ENCODE results near the gene NR3C1. TPM values are rescaled to one million over a fixed set of nuclear protein-coding genes. Genes with fewer than 3 reads are reported as not detected.

NR3C1 gene
- polyA plus RNA-seq, 1 donor from 2014 or later, result 2.3 TPM

DNA sequence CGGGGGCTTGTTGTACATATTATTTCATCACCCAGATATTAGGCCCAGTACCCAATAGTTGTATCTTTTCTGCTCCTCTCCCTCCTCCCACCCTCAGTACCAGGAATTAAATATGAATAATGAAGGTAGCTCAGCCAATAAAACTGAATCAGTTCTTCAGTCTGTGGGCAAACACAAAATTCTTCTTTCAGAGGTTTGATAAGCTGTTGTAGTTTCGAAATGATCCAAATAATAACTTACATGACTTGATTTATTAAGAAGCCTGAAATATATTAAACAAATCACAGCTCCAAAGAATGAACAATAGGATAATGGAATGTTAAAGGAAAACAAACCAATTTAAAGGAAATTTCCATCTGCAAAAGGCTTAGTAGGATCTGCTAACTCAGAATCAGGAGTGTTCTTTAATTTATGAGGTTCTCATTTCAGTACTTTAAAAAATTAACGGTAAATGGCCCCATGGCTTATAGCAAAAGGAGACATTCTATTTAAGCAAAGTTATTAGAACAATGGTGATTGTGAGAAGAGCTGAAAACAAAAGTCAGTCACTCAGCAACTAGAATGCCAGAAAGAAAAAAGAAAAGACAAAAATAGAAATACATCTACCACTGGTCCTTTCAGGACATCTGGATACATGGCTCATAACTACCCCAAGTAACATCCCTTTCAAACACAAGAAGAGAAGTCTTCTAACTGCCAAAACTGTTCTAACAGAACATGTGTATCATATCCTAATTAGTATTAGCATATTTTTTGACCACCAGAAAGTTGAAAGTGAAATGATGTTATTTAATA, 62.4 kb downstream of the NR3C1 start:
- Histone ChIP-seq H3K27ac (ENCODE audit: low read length) (no peak overlapping the region), H3K4me2 (ENCODE audit: low read length) (no peak overlapping the region), H3K79me2 (replicated peaks; ENCODE audit: insufficient read depth, low read length) (no peaks in the 10 kb centered on the region), H3K36me3 (ENCODE audit: insufficient read depth, low read length) (no peaks in the 10 kb centered on the region), H3K9me3 (ENCODE audit: low read length) (no peaks in the 10 kb centered on the region), H3K4me3 (ENCODE audit: low read length) (no peak overlapping the region), H3K27me3 (ENCODE audit: insufficient read depth, low read depth, low read length) (no peaks in the 10 kb centered on the region), H2AFZ (ENCODE audit: low read depth, low read length) (no peak overlapping the region), H3K9me2 (ENCODE audit: insufficient read depth, low read length) (no peaks in the 10 kb centered on the region), H4K20me1 (ENCODE audit: insufficient read depth) (no peaks in the 10 kb centered on the region), H3K9ac (ENCODE audit: low read length) (no peak overlapping the region), H3F3A (ENCODE audit: insufficient read depth, low read length, poor library complexity, severe bottlenecking) (no peaks in the 10 kb centered on the region)
- TF ChIP-seq SMC3 (conservative IDR thresholded peaks at IDR 0.05; ENCODE audit: poor library complexity) (no peak), MXI1 (conservative IDR thresholded peaks at IDR 0.05; ENCODE audit: poor library complexity, severe bottlenecking) (no peak), EZH2 (IDR thresholded peaks at IDR 0.05; ENCODE audit: borderline replicate concordance, insufficient read depth, low read length, poor library complexity, severe bottlenecking) (no peak), EP300 (conservative IDR thresholded peaks at IDR 0.05; ENCODE audit: poor library complexity, severe bottlenecking) (no peak)

DNA sequence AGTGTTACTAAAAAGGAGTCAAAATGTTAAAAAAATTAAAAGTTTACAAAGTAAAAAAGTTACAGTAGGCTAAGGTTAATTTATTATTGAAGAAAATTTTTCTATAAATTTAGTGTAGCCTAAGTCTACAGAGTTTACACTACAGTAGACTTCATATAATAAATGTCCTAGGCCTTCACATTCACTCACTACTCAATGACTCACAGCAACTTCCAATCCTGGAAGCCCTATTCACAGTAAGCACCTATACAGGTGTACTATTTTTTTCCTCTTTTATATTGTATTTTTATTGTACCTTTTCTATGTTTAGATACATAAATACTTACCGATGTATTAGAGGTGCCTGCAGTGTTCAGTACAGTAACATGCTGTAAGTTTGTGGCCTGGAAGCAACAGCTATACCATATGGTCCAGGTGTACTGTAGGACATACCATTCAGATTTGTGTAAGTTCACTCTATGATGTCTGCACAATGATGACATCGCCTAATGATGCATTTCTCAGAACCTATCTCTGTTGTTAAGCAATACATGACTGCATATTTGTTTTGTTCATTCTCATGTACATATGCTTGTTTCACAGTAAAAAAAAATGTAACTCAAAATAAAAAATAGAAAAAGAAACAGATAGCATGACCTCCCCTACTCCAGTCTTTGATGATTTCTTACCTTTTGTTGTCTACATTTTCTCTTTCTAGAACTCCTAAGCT, 64.7 kb downstream of the NR3C1 start:
- H3F3A ChIP-seq (ENCODE audit: insufficient read depth, low read length, poor library complexity, severe bottlenecking), result no peaks in the 10 kb centered on the region
- no peak overlapping the region for H3K4me3 ChIP-seq (ENCODE audit: low read length)
- no peak overlapping the region for H2AFZ ChIP-seq (ENCODE audit: low read depth, low read length)
- no peaks in the 10 kb centered on the region for H4K20me1 ChIP-seq (ENCODE audit: insufficient read depth)
- H3K36me3 ChIP-seq (ENCODE audit: insufficient read depth, low read length), result no peaks in the 10 kb centered on the region
- no peaks in the 10 kb centered on the region for H3K9me2 ChIP-seq (ENCODE audit: insufficient read depth, low read length)
- no peak overlapping the region for H3K27ac ChIP-seq (ENCODE audit: low read length)
- no peaks in the 10 kb centered on the region for H3K9me3 ChIP-seq (ENCODE audit: low read length)
- no peak overlapping the region for H3K4me2 ChIP-seq (ENCODE audit: low read length)
- H3K79me2 ChIP-seq (replicated peaks; ENCODE audit: insufficient read depth, low read length), result no peaks in the 10 kb centered on the region
- no peak overlapping the region for H3K9ac ChIP-seq (ENCODE audit: low read length)
- TF ChIP-seq, protein P1, sequence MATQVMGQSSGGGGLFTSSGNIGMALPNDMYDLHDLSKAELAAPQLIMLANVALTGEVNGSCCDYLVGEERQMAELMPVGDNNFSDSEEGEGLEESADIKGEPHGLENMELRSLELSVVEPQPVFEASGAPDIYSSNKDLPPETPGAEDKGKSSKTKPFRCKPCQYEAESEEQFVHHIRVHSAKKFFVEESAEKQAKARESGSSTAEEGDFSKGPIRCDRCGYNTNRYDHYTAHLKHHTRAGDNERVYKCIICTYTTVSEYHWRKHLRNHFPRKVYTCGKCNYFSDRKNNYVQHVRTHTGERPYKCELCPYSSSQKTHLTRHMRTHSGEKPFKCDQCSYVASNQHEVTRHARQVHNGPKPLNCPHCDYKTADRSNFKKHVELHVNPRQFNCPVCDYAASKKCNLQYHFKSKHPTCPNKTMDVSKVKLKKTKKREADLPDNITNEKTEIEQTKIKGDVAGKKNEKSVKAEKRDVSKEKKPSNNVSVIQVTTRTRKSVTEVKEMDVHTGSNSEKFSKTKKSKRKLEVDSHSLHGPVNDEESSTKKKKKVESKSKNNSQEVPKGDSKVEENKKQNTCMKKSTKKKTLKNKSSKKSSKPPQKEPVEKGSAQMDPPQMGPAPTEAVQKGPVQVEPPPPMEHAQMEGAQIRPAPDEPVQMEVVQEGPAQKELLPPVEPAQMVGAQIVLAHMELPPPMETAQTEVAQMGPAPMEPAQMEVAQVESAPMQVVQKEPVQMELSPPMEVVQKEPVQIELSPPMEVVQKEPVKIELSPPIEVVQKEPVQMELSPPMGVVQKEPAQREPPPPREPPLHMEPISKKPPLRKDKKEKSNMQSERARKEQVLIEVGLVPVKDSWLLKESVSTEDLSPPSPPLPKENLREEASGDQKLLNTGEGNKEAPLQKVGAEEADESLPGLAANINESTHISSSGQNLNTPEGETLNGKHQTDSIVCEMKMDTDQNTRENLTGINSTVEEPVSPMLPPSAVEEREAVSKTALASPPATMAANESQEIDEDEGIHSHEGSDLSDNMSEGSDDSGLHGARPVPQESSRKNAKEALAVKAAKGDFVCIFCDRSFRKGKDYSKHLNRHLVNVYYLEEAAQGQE (IDR thresholded peaks at IDR 0.05; ENCODE audit: borderline replicate concordance), result no peak
- TF ChIP-seq EP300 (conservative IDR thresholded peaks at IDR 0.05; ENCODE audit: poor library complexity, severe bottlenecking) (no peak), POLR2AphosphoS5 (IDR thresholded peaks at IDR 0.05) (no peak), SMC3 (conservative IDR thresholded peaks at IDR 0.05; ENCODE audit: poor library complexity) (no peak), MXI1 (conservative IDR thresholded peaks at IDR 0.05; ENCODE audit: poor library complexity, severe bottlenecking) (no peak), TAF1 (IDR thresholded peaks at IDR 0.05; ENCODE audit: low read depth) (no peak), EZH2 (IDR thresholded peaks at IDR 0.05; ENCODE audit: borderline replicate concordance, insufficient read depth, low read length, poor library complexity, severe bottlenecking) (no peak)
- TF ChIP-seq, protein P2, sequence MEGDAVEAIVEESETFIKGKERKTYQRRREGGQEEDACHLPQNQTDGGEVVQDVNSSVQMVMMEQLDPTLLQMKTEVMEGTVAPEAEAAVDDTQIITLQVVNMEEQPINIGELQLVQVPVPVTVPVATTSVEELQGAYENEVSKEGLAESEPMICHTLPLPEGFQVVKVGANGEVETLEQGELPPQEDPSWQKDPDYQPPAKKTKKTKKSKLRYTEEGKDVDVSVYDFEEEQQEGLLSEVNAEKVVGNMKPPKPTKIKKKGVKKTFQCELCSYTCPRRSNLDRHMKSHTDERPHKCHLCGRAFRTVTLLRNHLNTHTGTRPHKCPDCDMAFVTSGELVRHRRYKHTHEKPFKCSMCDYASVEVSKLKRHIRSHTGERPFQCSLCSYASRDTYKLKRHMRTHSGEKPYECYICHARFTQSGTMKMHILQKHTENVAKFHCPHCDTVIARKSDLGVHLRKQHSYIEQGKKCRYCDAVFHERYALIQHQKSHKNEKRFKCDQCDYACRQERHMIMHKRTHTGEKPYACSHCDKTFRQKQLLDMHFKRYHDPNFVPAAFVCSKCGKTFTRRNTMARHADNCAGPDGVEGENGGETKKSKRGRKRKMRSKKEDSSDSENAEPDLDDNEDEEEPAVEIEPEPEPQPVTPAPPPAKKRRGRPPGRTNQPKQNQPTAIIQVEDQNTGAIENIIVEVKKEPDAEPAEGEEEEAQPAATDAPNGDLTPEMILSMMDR (IDR thresholded peaks at IDR 0.05; ENCODE audit: poor library complexity, severe bottlenecking), result no peak
- H3K27me3 ChIP-seq (ENCODE audit: insufficient read depth, low read depth, low read length), result no peaks in the 10 kb centered on the region

All from neural cell (in vitro differentiated cells).